ENCODE data around the gene ACOD1.

DNA sequence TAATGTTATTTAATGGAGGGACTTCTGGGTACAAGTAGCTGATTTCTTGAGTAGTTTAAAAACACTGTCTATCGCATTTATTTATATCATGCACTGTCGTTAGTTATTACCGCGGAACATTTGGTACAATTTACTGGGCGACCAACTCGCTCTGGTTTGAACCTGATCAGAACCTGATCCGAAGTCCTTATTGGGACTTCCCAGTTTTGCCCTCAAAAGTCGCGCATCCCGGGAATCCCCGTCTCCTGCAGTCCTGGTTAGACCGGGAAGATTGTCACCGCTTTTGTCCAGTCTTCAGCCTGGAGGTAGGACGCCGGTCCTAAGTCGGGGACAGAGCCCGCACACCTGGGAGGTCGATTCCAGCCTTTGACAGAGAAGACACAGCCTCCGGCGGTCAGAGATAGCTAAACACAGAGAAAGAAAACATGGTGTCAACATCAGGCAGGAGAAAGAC, 44.3 kb downstream of the ACOD1 start:
- no peak for TF ChIP-seq GATA3 (IDR thresholded peaks at IDR 0.05; ENCODE audit: low read depth, low read length)
- TF ChIP-seq GATA2 (IDR thresholded peaks at IDR 0.05; ENCODE audit: low read depth, low read length): no peak

Data from SH-SY5Y (cell line).